Activated T-helper 1 cell treated with anti-CD3 and anti-CD28 coated beads, Interleukin-2, amount 50 U/mL, for 16 hours (primary cell): ENCODE data around the gene IGSF3.

Experiments
- DNase-seq, 2 donors: peaks; one replicate each; pipeline ENCODE4 v3.0.0-alpha.2; 2020; ENCODE audit warnings: low read depth in 1 of 2, low spot score in 1 of 2

IGSF3 gene

GRCh38 chr1:116561563-116561962, 106.0 kb downstream of the IGSF3 start:
- no peak for DNase-seq

DNA sequence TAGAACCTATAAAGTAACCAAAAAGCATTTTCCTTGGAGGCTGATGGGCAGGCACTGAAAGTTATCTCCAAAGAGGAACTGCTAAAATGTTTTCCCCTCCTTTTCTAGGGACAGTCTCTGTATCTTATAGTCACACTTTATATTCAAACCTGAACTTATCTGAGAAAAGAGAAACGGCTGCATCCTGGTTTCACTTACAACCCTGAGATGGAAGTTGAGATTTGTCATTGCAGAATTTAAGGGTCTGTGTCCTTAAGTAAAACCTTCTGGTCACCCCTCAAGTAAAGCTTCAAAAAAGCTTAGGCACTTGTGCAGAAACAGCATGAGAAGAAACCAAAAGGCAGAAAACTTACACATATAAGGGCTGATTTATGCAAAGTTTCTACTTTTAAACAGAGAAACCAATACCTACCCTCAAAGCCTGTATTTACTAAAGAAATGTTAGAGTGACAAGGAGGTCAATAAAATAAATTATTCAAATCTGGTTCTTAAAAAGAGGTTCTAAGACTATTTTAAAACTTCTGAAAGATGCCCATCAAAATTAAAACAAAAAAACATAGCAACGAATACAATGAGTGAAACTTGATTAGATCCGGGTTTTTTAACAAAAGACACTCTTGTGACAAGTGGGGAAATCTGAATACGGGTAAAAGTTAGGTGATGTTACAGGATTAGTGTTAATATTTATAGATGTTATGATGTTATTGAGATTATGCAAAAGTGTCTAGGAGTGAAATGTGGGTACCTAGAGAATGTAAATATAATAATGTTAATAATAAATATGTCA, 106.6 kb downstream of the IGSF3 start:
- no peak for DNase-seq

DNA sequence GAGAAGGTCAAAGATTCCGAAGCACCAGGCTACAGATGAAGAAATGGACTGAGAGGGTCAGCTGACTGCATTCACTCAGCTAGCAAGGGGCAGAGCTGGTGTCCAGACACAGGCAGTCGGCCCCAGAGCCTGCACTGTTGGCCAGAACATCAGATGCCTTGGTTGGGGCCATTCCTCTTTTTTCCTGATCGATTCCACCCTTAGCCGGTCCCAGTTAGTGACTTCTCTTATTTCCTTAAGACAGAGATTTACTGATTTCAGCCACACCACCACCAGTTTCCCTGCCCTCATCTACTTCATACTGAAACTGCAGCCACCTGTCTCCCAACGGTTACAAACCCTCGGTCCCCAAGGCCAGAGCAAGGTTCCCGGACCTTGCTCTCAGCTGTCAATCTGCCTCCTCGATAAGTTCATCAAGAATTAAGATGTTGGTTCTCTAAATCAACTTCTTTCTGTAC, 108.2 kb downstream of the IGSF3 start:
- DNase-seq, result no peak

- DNase-seq, result no peak
Measured at GRCh38 chr1:116558571-116558970, 109.0 kb downstream of the IGSF3 start.

- DNase-seq, result no peak
Measured at GRCh38 chr1:116558140-116558549, 109.4 kb downstream of the IGSF3 start.

DNA sequence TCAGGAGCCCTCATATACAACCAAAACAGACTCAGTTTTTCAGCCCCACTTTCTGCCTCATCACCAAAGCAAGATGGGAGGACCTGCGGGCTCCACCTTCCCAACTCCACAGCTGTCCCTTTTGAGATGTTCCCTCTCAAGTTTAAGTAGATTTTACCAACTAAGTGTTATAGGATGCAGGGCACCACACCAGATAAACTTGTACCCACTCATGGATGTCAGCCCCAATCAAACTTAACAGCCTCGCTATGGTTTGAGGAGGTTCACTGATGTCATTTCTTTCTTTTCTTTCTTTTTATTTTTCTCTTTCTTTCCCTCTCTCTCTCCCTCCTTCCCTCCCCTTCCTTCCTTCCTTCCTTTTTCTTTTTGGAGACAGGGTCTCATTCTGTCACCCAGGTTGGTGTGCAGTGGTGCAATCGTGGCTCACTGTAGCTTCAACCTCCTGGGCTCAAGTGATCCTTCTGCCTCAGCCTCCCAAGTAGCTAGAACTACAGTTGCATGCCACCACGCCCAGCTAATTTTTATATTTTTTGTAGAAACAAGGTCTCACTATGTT, 110.1 kb downstream of the IGSF3 start:
- DNase-seq, result no peak

- DNase-seq, result peak; percentile 36 to 67
Measured at GRCh38 chr1:116556289-116557006, 111.1 kb downstream of the IGSF3 start.

- no peak for DNase-seq
Measured at GRCh38 chr1:116554924-116555323, 112.6 kb downstream of the IGSF3 start.

DNA sequence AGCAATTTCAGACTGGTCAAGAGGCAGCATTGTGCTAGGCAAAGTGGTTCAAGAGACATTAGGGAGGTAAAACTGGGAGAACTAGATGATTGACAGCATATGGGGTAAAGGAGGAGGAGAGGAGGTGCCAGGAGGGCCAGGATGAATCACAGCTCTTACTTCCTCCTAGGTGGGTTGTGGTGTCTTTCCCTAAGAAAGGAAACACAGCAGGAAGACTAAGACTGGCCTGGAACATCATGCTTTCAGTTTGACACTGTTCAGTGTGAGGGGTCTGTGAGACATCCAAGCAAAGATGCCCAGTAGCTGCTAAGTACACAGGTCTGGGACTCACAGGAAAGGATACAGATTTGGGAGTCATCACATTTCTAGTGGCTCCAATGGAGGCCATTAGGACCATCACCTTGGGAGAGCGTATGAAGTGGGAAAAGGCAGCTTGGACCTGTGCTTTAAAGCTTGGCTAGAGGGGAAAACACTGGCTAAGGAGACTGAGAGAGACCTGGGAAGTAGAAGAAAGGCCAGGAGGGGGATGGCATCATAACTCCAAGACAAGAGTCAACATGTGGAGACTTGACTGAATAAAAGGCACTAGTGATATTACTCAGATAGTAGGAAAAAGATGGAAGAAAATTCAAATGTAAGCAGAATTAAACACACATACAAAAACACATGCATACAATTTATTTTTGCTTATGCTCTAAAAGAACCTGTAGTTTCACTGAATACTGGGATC, 114.0 kb downstream of the IGSF3 start:
- no peak for DNase-seq

DNA sequence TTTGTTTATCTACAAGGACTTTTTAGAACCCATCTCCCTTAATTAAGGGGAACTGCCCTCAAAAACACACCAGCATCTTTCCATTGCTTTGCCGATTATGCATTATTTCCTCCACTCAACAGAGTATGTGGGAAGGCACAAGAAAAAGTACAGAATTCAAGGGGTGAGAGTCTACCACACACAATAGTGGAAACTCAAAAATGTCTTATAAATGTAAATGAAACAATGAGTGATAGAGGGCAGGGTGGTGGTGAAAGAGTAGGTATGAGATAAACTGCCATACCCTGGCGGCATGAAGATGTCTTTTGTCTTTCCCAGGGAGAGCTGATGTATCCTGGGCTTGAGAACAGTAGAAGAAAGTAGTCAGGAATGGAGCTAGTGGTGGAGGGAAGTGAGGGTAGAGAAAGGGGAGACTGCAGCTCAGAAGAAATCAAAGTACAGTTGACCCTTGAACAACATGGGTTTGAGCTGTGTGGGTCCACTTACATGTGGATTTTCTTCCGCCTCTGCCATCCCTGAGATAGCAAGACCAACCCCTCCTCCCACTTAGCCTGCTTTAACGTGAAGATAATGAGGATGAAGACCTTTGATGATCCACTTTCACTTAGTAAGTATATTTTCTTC, 121.1 kb downstream of the IGSF3 start:
- no peak for DNase-seq

DNA sequence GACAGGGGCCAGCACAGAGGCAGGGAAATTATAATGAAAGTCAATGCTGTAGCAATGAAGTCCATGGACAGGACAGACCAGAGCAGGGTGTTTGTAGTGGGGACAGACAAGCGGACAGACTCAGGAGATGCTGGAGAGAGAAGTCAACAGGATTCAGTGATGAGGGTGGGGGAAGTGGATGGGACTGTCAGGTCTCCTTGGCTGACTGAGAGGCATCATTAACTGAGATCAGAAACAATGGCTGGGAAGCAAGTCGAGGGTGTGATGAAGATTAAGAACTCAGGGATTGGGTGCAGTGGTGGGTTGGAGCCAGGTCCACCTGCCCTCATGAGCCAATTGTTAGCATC, 122.2 kb downstream of the IGSF3 start:
- DNase-seq, result no peak

DNA sequence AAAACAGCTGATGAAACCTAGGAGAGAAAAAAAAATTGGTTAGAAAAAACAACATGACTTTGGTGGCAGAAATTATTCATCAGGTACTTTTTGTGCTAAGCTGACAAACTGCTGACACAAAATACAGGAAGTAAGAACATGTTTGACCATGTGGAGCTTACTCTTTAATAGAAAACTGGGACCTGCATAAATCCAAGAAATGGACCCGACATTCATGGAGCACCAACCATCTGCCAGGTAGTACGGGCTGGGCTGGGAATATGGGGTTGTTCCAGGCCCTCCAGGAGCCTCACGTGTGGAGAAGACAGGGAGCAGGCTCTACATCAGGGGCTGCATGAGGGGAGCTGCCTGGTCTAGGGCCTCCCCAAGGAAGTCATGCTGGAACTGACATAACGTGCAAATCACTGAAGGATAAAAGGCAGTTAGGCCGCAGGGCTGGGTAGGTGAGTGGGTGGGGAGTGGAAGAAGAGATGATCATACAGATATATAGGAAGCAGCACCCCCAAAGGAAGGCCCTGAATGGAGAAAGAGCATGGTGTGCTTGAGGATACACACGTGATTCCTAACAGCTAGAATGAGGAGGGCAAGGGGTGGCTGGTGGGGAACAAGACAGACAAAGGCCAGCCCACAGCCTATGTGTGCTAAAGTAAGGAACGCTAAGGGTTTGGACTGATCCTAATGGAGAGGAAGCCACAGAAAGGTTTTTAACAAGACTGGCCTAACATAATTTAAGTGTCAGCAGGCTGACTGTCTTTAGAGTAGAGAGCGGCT, 122.8 kb downstream of the IGSF3 start:
- DNase-seq, result no peak

DNA sequence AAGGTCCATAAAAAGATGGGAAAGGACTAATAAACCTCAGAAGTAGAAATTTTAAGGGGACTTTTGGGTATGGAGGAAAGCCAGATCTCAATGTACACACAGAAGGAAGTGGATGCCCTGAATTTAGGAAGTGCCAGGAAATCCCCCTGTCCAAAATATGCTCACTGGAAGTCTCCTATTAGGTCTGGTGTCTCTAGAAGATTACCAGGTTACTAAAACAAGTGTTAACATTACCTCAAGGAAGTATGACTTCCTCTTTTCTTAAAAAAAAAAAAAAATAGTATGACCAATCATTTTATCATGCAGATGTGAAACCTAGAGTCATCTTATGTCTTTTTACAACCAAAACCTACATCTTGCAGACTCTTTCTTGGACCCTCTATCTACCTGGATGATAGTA, 127.4 kb downstream of the IGSF3 start:
- no peak for DNase-seq

DNA sequence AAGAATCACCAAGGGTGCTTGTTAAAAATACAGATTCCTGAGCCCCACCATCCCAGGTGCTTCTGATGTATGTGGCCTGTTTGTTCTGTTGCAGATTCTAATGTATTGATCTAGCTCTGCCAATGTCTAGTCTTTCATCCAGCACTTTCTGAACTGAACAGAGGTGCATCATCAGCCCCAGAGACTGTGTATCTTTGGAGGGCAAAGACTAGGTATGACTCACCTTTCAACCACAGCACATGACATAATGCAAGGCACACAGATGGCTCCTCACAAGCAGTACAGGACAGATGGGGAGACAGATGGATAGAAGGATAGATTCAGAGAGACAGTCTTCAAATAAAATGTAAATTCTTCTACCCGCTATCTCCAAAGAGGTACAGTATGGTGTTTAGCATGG, 129.0 kb downstream of the IGSF3 start:
- no peak for DNase-seq

- no peak for DNase-seq
Measured at GRCh38 chr1:116537898-116538297, 129.6 kb downstream of the IGSF3 start.

DNA sequence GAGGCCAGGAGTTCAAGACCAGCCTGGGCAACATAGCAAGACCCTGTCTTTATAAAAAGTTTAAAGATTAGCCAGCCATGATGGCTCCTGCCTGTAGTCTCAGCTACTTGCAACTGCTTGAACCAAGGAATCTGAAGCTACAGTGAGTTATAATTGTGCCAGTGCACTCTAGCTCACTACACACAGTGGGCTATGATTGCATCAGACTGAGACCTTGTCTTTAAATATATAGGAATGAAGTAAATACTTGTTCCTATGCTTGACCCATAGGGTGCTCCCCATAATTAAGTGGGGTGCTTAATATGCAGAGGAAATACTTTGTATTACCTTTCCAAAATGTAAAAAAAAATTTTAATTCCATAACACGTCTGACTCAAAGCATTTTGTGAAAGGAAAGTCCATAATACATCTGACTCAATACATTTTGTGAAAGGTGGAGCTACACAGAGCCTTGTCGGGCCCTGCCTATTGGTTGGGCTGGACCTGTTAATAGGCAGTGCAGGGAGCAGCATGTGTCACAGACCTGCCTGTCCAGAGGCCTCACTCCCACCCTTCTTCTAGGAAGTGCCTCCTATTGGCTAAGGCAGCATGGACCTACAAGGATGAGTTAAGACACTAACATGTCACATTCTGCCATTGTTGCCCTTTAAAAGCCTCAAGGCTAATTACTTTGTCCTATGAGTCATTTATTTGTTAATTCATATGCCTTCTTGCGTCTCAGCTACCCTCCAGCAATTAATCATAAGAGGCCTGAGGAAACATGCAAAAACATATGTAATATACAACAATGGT, 130.3 kb downstream of the IGSF3 start:
- no peak for DNase-seq

- DNase-seq, result no peak
Measured at GRCh38 chr1:116534014-116534739, 133.4 kb downstream of the IGSF3 start.

- no peak for DNase-seq
Measured at GRCh38 chr1:116533429-116533820, 134.1 kb downstream of the IGSF3 start.
